Neuronal stem cell (in vitro differentiated cells): ENCODE data around the gene TMEM252. TPM values are rescaled to one million over a fixed set of nuclear protein-coding genes. Genes with fewer than 3 reads are reported as not detected.

Experiments
- DNase-seq: peaks from one replicate; pipeline ENCODE4 v3.0.0-alpha.2; 2013; ENCODE audit warnings: low spot score
- H2AFZ ChIP-seq: one replicate; pipeline ENCODE4 v1.6.1; 2013; ENCODE audit warnings: mild to moderate bottlenecking, low read length, inconsistent platforms
- H2AK5ac ChIP-seq: 2 replicates; pipeline ENCODE4 v1.6.1; 2013; ENCODE audit warnings: low read depth, mild to moderate bottlenecking, inconsistent platforms, low read length, moderate library complexity, mixed read lengths
- H2BK120ac ChIP-seq: 2 replicates; pipeline ENCODE4 v1.6.1; 2013; ENCODE audit warnings: low read depth, mild to moderate bottlenecking, inconsistent platforms, low read length, moderate library complexity, mixed read lengths
- H2BK12ac ChIP-seq: one replicate; pipeline ENCODE4 v1.6.1; 2013; ENCODE audit warnings: low read length, inconsistent platforms
- H2BK15ac ChIP-seq: 2 replicates; pipeline ENCODE4 v1.6.1; 2013; ENCODE audit warnings: mild to moderate bottlenecking, low read length, inconsistent platforms, mixed read lengths
- H2BK5ac ChIP-seq: one replicate; pipeline ENCODE4 v1.6.1; 2013; ENCODE audit warnings: inconsistent platforms, mild to moderate bottlenecking, low read length, moderate library complexity
- H3K14ac ChIP-seq: one replicate; pipeline ENCODE4 v1.6.1; 2013; ENCODE audit warnings: low read length, inconsistent platforms
- H3K18ac ChIP-seq: 2 replicates; pipeline ENCODE4 v1.6.1; 2013; ENCODE audit warnings: low read length, inconsistent platforms
- H3K23ac ChIP-seq: 2 replicates; pipeline ENCODE4 v1.6.1; 2013; ENCODE audit warnings: low read depth, mild to moderate bottlenecking, mixed read lengths, low read length, inconsistent platforms; ENCODE audit not compliant: poor library complexity
- H3K27ac ChIP-seq: replicated peaks from 3 replicates; pipeline ENCODE4 v1.5.1; 2013; ENCODE audit warnings: low read length, inconsistent platforms
- H3K27me3 ChIP-seq, 3 experiments: 2 replicates each; pipeline ENCODE4 v1.6.1; 2013; ENCODE audit warnings: low read length in 3 of 3, mild to moderate bottlenecking in 2 of 3, inconsistent platforms in 1 of 3, low read depth in 1 of 3, mixed read lengths in 1 of 3, moderate library complexity in 1 of 3; ENCODE audit not compliant: control insufficient read depth in 3 of 3, insufficient read depth in 3 of 3
- H3K36me3 ChIP-seq, 2 donors: replicated peaks in 1 of 2; 2 replicates each; pipeline ENCODE4 v1.6.1; 2013; ENCODE audit warnings: low read length in 2 of 2; ENCODE audit not compliant: control insufficient read depth in 2 of 2, insufficient read depth in 2 of 2
- H3K4ac ChIP-seq: 2 replicates; pipeline ENCODE4 v1.6.1; 2013; ENCODE audit warnings: inconsistent platforms, mild to moderate bottlenecking, low read length, moderate library complexity
- H3K4me1 ChIP-seq, 2 donors: 1 replicate in 1 of 2; 2 replicates in 1 of 2; pipeline ENCODE4 v1.6.1; 2013; ENCODE audit warnings: low read length in 2 of 2, low read depth in 1 of 2; ENCODE audit not compliant: control insufficient read depth in 2 of 2, insufficient read depth in 1 of 2
- H3K4me2 ChIP-seq: one replicate; pipeline ENCODE4 v1.6.1; 2013; ENCODE audit warnings: mild to moderate bottlenecking, low read length, inconsistent platforms; ENCODE audit not compliant: insufficient read depth, poor library complexity, severe bottlenecking
- H3K4me3 ChIP-seq, 2 donors: 2 replicates each; pipeline ENCODE4 v1.5.1; 2013; ENCODE audit warnings: low read length in 2 of 2, mild to moderate bottlenecking in 2 of 2, inconsistent platforms in 1 of 2, moderate library complexity in 1 of 2
- H3K79me1 ChIP-seq: one replicate; pipeline ENCODE4 v1.6.1; 2013; ENCODE audit warnings: low read depth, mild to moderate bottlenecking, inconsistent platforms, low read length, moderate library complexity
- H3K9ac ChIP-seq: one replicate; pipeline ENCODE4 v1.6.1; 2013; ENCODE audit warnings: mild to moderate bottlenecking, low read depth, low read length, inconsistent platforms; ENCODE audit not compliant: poor library complexity
- H3K9me3 ChIP-seq, 2 donors: replicated peaks in 1 of 2; 2 replicates each; pipeline versions ENCODE3 to v1.6.1; 2013; ENCODE audit warnings: low read length in 2 of 2, mild to moderate bottlenecking in 2 of 2, inconsistent platforms in 1 of 2, low read depth in 1 of 2, mixed read lengths in 1 of 2, moderate library complexity in 1 of 2; ENCODE audit not compliant: control insufficient read depth in 2 of 2, insufficient read depth in 1 of 2
- H4K8ac ChIP-seq: one replicate; pipeline ENCODE4 v1.6.1; 2013; ENCODE audit warnings: low read depth, mild to moderate bottlenecking, inconsistent platforms, low read length, moderate library complexity
- H4K91ac ChIP-seq: one replicate; pipeline ENCODE4 v1.6.1; 2013; ENCODE audit warnings: low read length, low read depth, mild to moderate bottlenecking, inconsistent platforms; ENCODE audit not compliant: poor library complexity
- WGBS, 2 donors: extraction: QIAGEN DNeasy Blood & Tissue Kit; methylation state at CpG; one replicate each; pipeline ENCODE4 v1.1.7; 2013; ENCODE audit warnings: missing lambda C conversion rate in 2 of 2, mixed read lengths in 1 of 2; ENCODE audit not compliant: insufficient read length in 2 of 2, insufficient replicate concordance in 1 of 2; ENCODE audit errors: extremely low coverage in 2 of 2; 5-methylcytosine and 5-hydroxymethylcytosine counted together
- polyA plus RNA-seq, 2 experiments: library from polyadenylated mRNA; stranded (reverse); fragments of 200-250 nt; gene quantifications; one replicate each; pipeline ENCODE4 v1.2.3, GENCODE V29; 2013

TMEM252 gene
- polyA plus RNA-seq (2013, experiment 1 of 2): not detected
- polyA plus RNA-seq (2013, experiment 2 of 2): not detected

- Histone ChIP-seq H3K79me1 (no peaks in the 10 kb centered on the region), H2BK5ac (no peak within 1 kb of the TSS), H2AFZ (no peak within 1 kb of the TSS), H3K4me1 (peaks cover 0 to 9% of the 10 kb centered on the region in 2 donors), H3K36me3 (no peaks in the 10 kb centered on the region), H4K8ac (no peak within 1 kb of the TSS), H3K4me3 (no peak within 1 kb of the TSS), H3K27ac (no peak within 1 kb of the TSS), H3K9me3 (no peaks in the 10 kb centered on the region), H3K9ac (no peak within 1 kb of the TSS), H3K4ac (no peak within 1 kb of the TSS), H2BK12ac (no peak within 1 kb of the TSS), H3K18ac (no peak within 1 kb of the TSS), H3K27me3 (peaks cover 0 to 45% (median 0%) of the 10 kb centered on the region in 3 experiments), H3K14ac (no peak within 1 kb of the TSS), H4K91ac (no peak within 1 kb of the TSS), H3K4me2 (no peak within 1 kb of the TSS), H2BK120ac (no peak within 1 kb of the TSS), H3K23ac (no peak within 1 kb of the TSS), H2BK15ac (no peak within 1 kb of the TSS), H2AK5ac (no peak within 1 kb of the TSS)
- no CpG with 5 or more reads among the region's 8 CpGs for WGBS, 2 donors
- DNase-seq: no peak
These were observed at the start of gene TMEM252 for GRCh38 chr9:68540712-68541535. Gene TMEM252, minus strand, starts transcription at chr9:68540883. Its CDS starts 69 bp downstream, at chr9:68540814.

GRCh38 chr9:68585034-68585761 lies 44.5 kb upstream of the TMEM252 start:
- DNase-seq: no peak
- Histone ChIP-seq H3K4ac (no peak overlapping the region), H3K4me2 (no peak overlapping the region), H3K36me3 (no peaks in the 10 kb centered on the region), H4K91ac (no peak overlapping the region), H3K4me3 (no peak overlapping the region), H2BK5ac (no peak overlapping the region), H3K14ac (no peak overlapping the region), H2BK15ac (no peak overlapping the region), H2BK12ac (no peak overlapping the region), H3K18ac (no peak overlapping the region), H2BK120ac (no peak overlapping the region), H3K27me3 (no peaks in the 10 kb centered on the region), H3K9me3 (peaks cover 0 to 6% of the 10 kb centered on the region in 2 donors), H3K27ac (no peak overlapping the region), H4K8ac (no peak overlapping the region), H3K23ac (no peak overlapping the region), H3K79me1 (no peaks in the 10 kb centered on the region), H3K4me1 (peaks cover 0 to 4% of the 10 kb centered on the region in 2 donors), H2AK5ac (no peak overlapping the region), H3K9ac (no peak overlapping the region), H2AFZ (no peak overlapping the region)
- no CpG with 5 or more reads among the region's 19 CpGs for WGBS, 2 donors

- Histone ChIP-seq H3K4ac (no peak overlapping the region), H2BK5ac (no peak overlapping the region), H3K4me2 (no peak overlapping the region), H2BK12ac (no peak overlapping the region), H2AFZ (peak overlapping the region; percentile 83), H3K79me1 (no peaks in the 10 kb centered on the region), H3K9me3 (peaks cover 0 to 6% of the 10 kb centered on the region in 2 donors), H3K27ac (no peak overlapping the region), H3K4me3 (no peak overlapping the region), H2BK15ac (no peak overlapping the region), H3K9ac (no peak overlapping the region), H2BK120ac (no peak overlapping the region), H2AK5ac (no peak overlapping the region), H3K18ac (no peak overlapping the region), H3K14ac (no peak overlapping the region), H4K91ac (no peak overlapping the region), H3K36me3 (no peaks in the 10 kb centered on the region), H3K4me1 (peaks cover 0 to 4% of the 10 kb centered on the region in 2 donors), H3K23ac (no peak overlapping the region), H4K8ac (no peak overlapping the region), H3K27me3 (no peaks in the 10 kb centered on the region)
- WGBS, 2 donors: no CpG with 5 or more reads among the region's 16 CpGs
- peak; percentile 90 for DNase-seq
These were observed 43.7 kb upstream of the TMEM252 start for GRCh38 chr9:68584189-68585033.
